Measurements from ENCODE around the gene CADPS2.

Gene CADPS2

GRCh38 chr7:122702872-122703510, 183.3 kb downstream of the CADPS2 start, which contains the start of gene RNF148:
Gene RNF148, minus strand, starts transcription at chr7:122702922. Its CDS starts 172 bp downstream, at chr7:122702750.
- ATAC-seq: no peak
- TF ChIP-seq ZFP3 (CRISPR knock-in tag; IDR thresholded peaks at IDR 0.05): no peak
- TF ChIP-seq PPARA (CRISPR knock-in tag; IDR thresholded peaks at IDR 0.05; ENCODE audit: borderline replicate concordance): no peak
- no peak for TF ChIP-seq ESRRG (CRISPR knock-in tag; IDR thresholded peaks at IDR 0.05)
- TF ChIP-seq TSHZ2 (CRISPR knock-in tag; IDR thresholded peaks at IDR 0.05): no peak
- no peak for TF ChIP-seq ZFP30 (CRISPR knock-in tag; IDR thresholded peaks at IDR 0.05)
- no peak for TF ChIP-seq ARNTL (CRISPR knock-in tag; IDR thresholded peaks at IDR 0.05; ENCODE audit: borderline replicate concordance, low read depth)
- TF ChIP-seq POU6F1 (CRISPR knock-in tag; IDR thresholded peaks at IDR 0.05; ENCODE audit: borderline replicate concordance, low read depth): no peak
- no peak for TF ChIP-seq SNAI2 (CRISPR knock-in tag; IDR thresholded peaks at IDR 0.05)
- no peak for TF ChIP-seq BACH2 (CRISPR knock-in tag; IDR thresholded peaks at IDR 0.05; ENCODE audit: borderline replicate concordance)
- no peak for TF ChIP-seq ZC3H10 (CRISPR knock-in tag; IDR thresholded peaks at IDR 0.05)

- ATAC-seq: no peak
- no peak for TF ChIP-seq GLIS3 (CRISPR knock-in tag; IDR thresholded peaks at IDR 0.05)
Measured at GRCh38 chr7:122699017-122699416, 187.2 kb downstream of the CADPS2 start, which contains the start of gene RNF133. Gene RNF133, minus strand, starts transcription at chr7:122699117. Its CDS starts 199 bp downstream, at chr7:122698918.

GRCh38 chr7:122695816-122696215, 190.4 kb downstream of the CADPS2 start:
- no peak for TF ChIP-seq ZNF8 (CRISPR knock-in tag; IDR thresholded peaks at IDR 0.05)
- no peak for TF ChIP-seq PPARA (CRISPR knock-in tag; IDR thresholded peaks at IDR 0.05; ENCODE audit: borderline replicate concordance)
- TF ChIP-seq RARB (CRISPR knock-in tag; IDR thresholded peaks at IDR 0.05): no peak
- no peak for TF ChIP-seq ZNF70 (CRISPR knock-in tag; IDR thresholded peaks at IDR 0.05)
- TF ChIP-seq CSRNP3 (CRISPR knock-in tag; IDR thresholded peaks at IDR 0.05): no peak
- TF ChIP-seq ESRRG (CRISPR knock-in tag; IDR thresholded peaks at IDR 0.05): no peak
- no peak for TF ChIP-seq GLIS3 (CRISPR knock-in tag; IDR thresholded peaks at IDR 0.05)
- no peak for TF ChIP-seq ZFP30 (CRISPR knock-in tag; IDR thresholded peaks at IDR 0.05)
- no peak for TF ChIP-seq ZNF565 (CRISPR knock-in tag; conservative IDR thresholded peaks at IDR 0.05; ENCODE audit: low read depth)
- TF ChIP-seq OSR1 (CRISPR knock-in tag; IDR thresholded peaks at IDR 0.05): no peak
- no peak for TF ChIP-seq POU6F1 (CRISPR knock-in tag; IDR thresholded peaks at IDR 0.05; ENCODE audit: borderline replicate concordance, low read depth)
- no peak for TF ChIP-seq CSDC2 (CRISPR knock-in tag; IDR thresholded peaks at IDR 0.05)
- no peak for TF ChIP-seq ZFP3 (CRISPR knock-in tag; IDR thresholded peaks at IDR 0.05)
- TF ChIP-seq TOX (CRISPR knock-in tag; IDR thresholded peaks at IDR 0.05; ENCODE audit: borderline replicate concordance): no peak
- TF ChIP-seq ZC3H10 (CRISPR knock-in tag; IDR thresholded peaks at IDR 0.05): no peak
- no peak for TF ChIP-seq PATZ1 (CRISPR knock-in tag; IDR thresholded peaks at IDR 0.05; ENCODE audit: borderline replicate concordance)
- no peak for TF ChIP-seq CREB5 (CRISPR knock-in tag; IDR thresholded peaks at IDR 0.05; ENCODE audit: low read depth)
- no peak for TF ChIP-seq TCF4 (CRISPR knock-in tag; IDR thresholded peaks at IDR 0.05; ENCODE audit: borderline replicate concordance)
- no peak for TF ChIP-seq TSHZ2 (CRISPR knock-in tag; IDR thresholded peaks at IDR 0.05)
- TF ChIP-seq ISL1 (CRISPR knock-in tag; IDR thresholded peaks at IDR 0.05): no peak
- ATAC-seq: no peak

Data from SK-N-SH treated with all-trans-retinoic acid at 6 μM for 48 hours (cell line).